Thymus (tissue), 11 donors: ENCODE data around the gene MTM1. TPM values are rescaled to one million over a fixed set of nuclear protein-coding genes. Genes with fewer than 3 reads are reported as not detected.

Experiments
- DNase-seq, 9 donors: peaks; one replicate each; pipeline ENCODE4 v3.0.0-alpha.2; 2013; ENCODE audit warnings: low spot score in 9 of 9, low read depth in 6 of 9, missing footprints in 1 of 9
- H3K27ac ChIP-seq, 2 donors: one replicate each; pipeline ENCODE4 v1.5.1; 2013; ENCODE audit warnings: control low read depth in 1 of 2, low read depth in 1 of 2, low read length in 1 of 2, mild to moderate bottlenecking in 1 of 2, moderate library complexity in 1 of 2
- H3K27me3 ChIP-seq, 2 donors: one replicate each; pipeline ENCODE4 v1.5.1; 2013; ENCODE audit warnings: low read length in 1 of 2; ENCODE audit not compliant: control insufficient read depth in 2 of 2, insufficient read depth in 1 of 2
- H3K36me3 ChIP-seq, 2 donors: one replicate each; pipeline ENCODE4 v1.5.1; 2013; ENCODE audit warnings: low read length in 1 of 2, mild to moderate bottlenecking in 1 of 2, moderate library complexity in 1 of 2; ENCODE audit not compliant: control insufficient read depth in 2 of 2, insufficient read depth in 2 of 2
- H3K4me1 ChIP-seq, 2 donors: one replicate each; pipeline ENCODE4 v1.5.1; 2013; ENCODE audit warnings: low read length in 2 of 2; ENCODE audit not compliant: control insufficient read depth in 2 of 2, insufficient read depth in 2 of 2
- H3K4me3 ChIP-seq, 2 donors: one replicate each; pipeline ENCODE4 v1.5.1; 2013; ENCODE audit warnings: low read length in 2 of 2, control low read depth in 1 of 2, mild to moderate bottlenecking in 1 of 2
- H3K9me3 ChIP-seq, 2 donors: one replicate each; pipeline ENCODE4 v1.5.1; 2013; ENCODE audit warnings: low read length in 1 of 2, mild to moderate bottlenecking in 1 of 2; ENCODE audit not compliant: control insufficient read depth in 2 of 2, insufficient read depth in 1 of 2
- WGBS: extraction: QIAGEN DNeasy Blood & Tissue Kit; methylation state at CpG from one replicate; pipeline ENCODE4 v1.1.7; 2013; 5-methylcytosine and 5-hydroxymethylcytosine counted together
- polyA plus RNA-seq: library from polyadenylated mRNA; stranded (reverse); fragments of 200-250 nt; gene quantifications from one replicate; pipeline ENCODE4 v1.2.3, GENCODE V29; 2013
- total RNA-seq: library from RNA; stranded (reverse); fragments of 120-200 nt; gene quantifications from one replicate; pipeline ENCODE4 v1.2.4, GENCODE V29; 2013
- donor health status: healthy.

The MTM1 gene
- total and polyA plus RNA-seq, 2 donors: 8.9 to 10.8 TPM

- no peak overlapping the region for H3K27ac ChIP-seq
- H3K4me1 ChIP-seq: peaks cover 0 to 2% of the 10 kb centered on the region in 2 donors
- 98% methylated on average over 2 of the region's 2 CpGs for WGBS
- no peak overlapping the region for H3K4me3 ChIP-seq
- DNase-seq: no peak
- no peaks in the 10 kb centered on the region for H3K27me3 ChIP-seq
- H3K9me3 ChIP-seq: no peaks in the 10 kb centered on the region
- peaks cover 0 to 6% of the 10 kb centered on the region in 2 donors for H3K36me3 ChIP-seq
These were observed 83.5 kb downstream of the MTM1 start for GRCh38 chrX:150651906-150652305.

GRCh38 chrX:150655788-150656187 lies 87.4 kb downstream of the MTM1 start:
- Histone ChIP-seq H3K27ac (no peak overlapping the region), H3K27me3 (no peaks in the 10 kb centered on the region), H3K4me1 (peaks cover 0 to 2% of the 10 kb centered on the region in 2 donors), H3K36me3 (peaks cover 3 to 9% of the 10 kb centered on the region in 2 donors), H3K9me3 (no peaks in the 10 kb centered on the region), H3K4me3 (no peak overlapping the region)
- 96% methylated on average over 2 of the region's 2 CpGs for WGBS
- DNase-seq: no peak

- Histone ChIP-seq H3K4me1 (no peaks in the 10 kb centered on the region), H3K36me3 (peaks cover 3 to 10% of the 10 kb centered on the region in 2 donors), H3K9me3 (no peaks in the 10 kb centered on the region), H3K4me3 (no peak overlapping the region), H3K27me3 (no peaks in the 10 kb centered on the region), H3K27ac (no peak overlapping the region)
- 100% methylated on average over 2 of the region's 2 CpGs for WGBS
- DNase-seq: no peak
These were observed 94.7 kb downstream of the MTM1 start for GRCh38 chrX:150663073-150663472.

GRCh38 chrX:150664290-150664689 lies 95.9 kb downstream of the MTM1 start:
- Histone ChIP-seq H3K27me3 (no peaks in the 10 kb centered on the region), H3K36me3 (peaks cover 3 to 10% of the 10 kb centered on the region in 2 donors), H3K4me1 (no peaks in the 10 kb centered on the region), H3K4me3 (no peak overlapping the region), H3K27ac (no peak overlapping the region), H3K9me3 (no peaks in the 10 kb centered on the region)
- no peak for DNase-seq
- WGBS: 94% methylated on average over 2 of the region's 2 CpGs

GRCh38 chrX:150676221-150676620 lies 107.8 kb downstream of the MTM1 start:
- Histone ChIP-seq H3K36me3 (no peaks in the 10 kb centered on the region), H3K4me3 (no peak overlapping the region), H3K27ac (no peak overlapping the region), H3K27me3 (no peaks in the 10 kb centered on the region), H3K4me1 (no peaks in the 10 kb centered on the region), H3K9me3 (no peaks in the 10 kb centered on the region)
- no peak for DNase-seq
- 94% methylated on average over 2 of the region's 2 CpGs for WGBS

- no peaks in the 10 kb centered on the region for H3K9me3 ChIP-seq
- H3K36me3 ChIP-seq: no peaks in the 10 kb centered on the region
- no peaks in the 10 kb centered on the region for H3K27me3 ChIP-seq
- no peak overlapping the region for H3K4me3 ChIP-seq
- WGBS: 74% methylated on average over 7 of the region's 7 CpGs
- H3K4me1 ChIP-seq: no peaks in the 10 kb centered on the region
- H3K27ac ChIP-seq: no peak overlapping the region
- DNase-seq: peak in 2 of 9 donors; percentile 39 to 54
These were observed 112.6 kb downstream of the MTM1 start for GRCh38 chrX:150680974-150681373.

- no peak for DNase-seq
- Histone ChIP-seq H3K4me3 (no peak overlapping the region), H3K27ac (no peak overlapping the region), H3K4me1 (no peaks in the 10 kb centered on the region), H3K9me3 (no peaks in the 10 kb centered on the region), H3K36me3 (no peaks in the 10 kb centered on the region), H3K27me3 (no peaks in the 10 kb centered on the region)
- WGBS: 98% methylated on average over 3 of the region's 3 CpGs
These were observed 114.7 kb downstream of the MTM1 start for GRCh38 chrX:150683112-150683511.

GRCh38 chrX:150683536-150684146 lies 115.2 kb downstream of the MTM1 start:
- Histone ChIP-seq H3K36me3 (no peaks in the 10 kb centered on the region), H3K9me3 (no peaks in the 10 kb centered on the region), H3K4me3 (no peak overlapping the region), H3K27ac (no peak overlapping the region), H3K4me1 (no peaks in the 10 kb centered on the region), H3K27me3 (no peaks in the 10 kb centered on the region)
- 46% methylated on average over 7 of the region's 7 CpGs for WGBS
- DNase-seq: peak in 4 of 9 donors; percentile 36 to 80 (median 56)

- Histone ChIP-seq H3K27ac (no peak overlapping the region), H3K4me3 (no peak overlapping the region), H3K4me1 (peaks cover 5 to 10% of the 10 kb centered on the region in 2 donors), H3K27me3 (no peaks in the 10 kb centered on the region), H3K36me3 (no peaks in the 10 kb centered on the region), H3K9me3 (peaks cover 0 to 4% of the 10 kb centered on the region in 2 donors)
- DNase-seq: no peak
- 76% methylated on average over 5 of the region's 5 CpGs for whole genome bisulfite sequencing
These were observed 120.6 kb downstream of the MTM1 start for GRCh38 chrX:150688911-150689451.
